GM12891 (cell line): ENCODE data around the gene COL3A1.

Source experiments
- PAX5 ChIP-seq: IDR thresholded peaks from 2 replicates; pipeline ENCODE4 v1.6.1; 2011; ENCODE audit warnings: low read length, moderate library complexity, mild to moderate bottlenecking; ENCODE audit not compliant: insufficient read depth, severe bottlenecking
- POLR2A ChIP-seq: IDR thresholded peaks from 2 replicates; pipeline ENCODE4 v1.6.1; 2011; ENCODE audit warnings: low read depth, low read length, control low read depth
- POLR2AphosphoS5 ChIP-seq: IDR thresholded peaks from 2 replicates; pipeline ENCODE4 v1.6.1; 2011; ENCODE audit warnings: low read depth, low read length, control low read depth
- POU2F2 ChIP-seq: IDR thresholded peaks from 2 replicates; pipeline ENCODE4 v1.6.1; 2011; ENCODE audit warnings: low read depth, mild to moderate bottlenecking, control low read depth, low read length, moderate library complexity
- SPI1 ChIP-seq: IDR thresholded peaks from 2 replicates; pipeline ENCODE4 v1.6.1; 2011; ENCODE audit warnings: low read depth, low read length, control low read depth
- TAF1 ChIP-seq: IDR thresholded peaks from 2 replicates; pipeline ENCODE4 v1.6.1; 2011; ENCODE audit warnings: low read depth, low read length, control low read depth

- TF ChIP-seq POLR2A = no peak
- TF ChIP-seq TAF1 = no peak
- TF ChIP-seq SPI1 = no peak
- no peak for TF ChIP-seq POLR2AphosphoS5
- no peak for TF ChIP-seq PAX5
- TF ChIP-seq POU2F2 = no peak
Observed at GRCh38 chr2:189060096-189060642, 86.0 kb downstream of the COL3A1 start.
